Tibial artery (tissue), 4 donors: Measurements from ENCODE around the gene HOGA1.
"Not testable (repeated sequence)": the region's sequence is repeated elsewhere in the genome, so short reads cannot be mapped to it uniquely, and the experiment has no call there.

Experiments used
- DNase-seq, 2 donors: peaks; one replicate each; pipeline ENCODE4 v3.0.0-alpha.2; 2019
- H3K27ac ChIP-seq, 2 donors: fragments of 200-600 bp; sonication (generic) in 1 of 2; 1 replicate in 1 of 2; 2 replicates in 1 of 2; pipeline ENCODE4 v1.5.1; 2018 to 2019; ENCODE audit warnings: mild to moderate bottlenecking in 1 of 2
- H3K27me3 ChIP-seq, 2 donors: fragments of 200-600 bp; sonication (generic) in 1 of 2; one replicate each; pipeline versions ENCODE4 v1.5.1 to v1.6.0; 2016 to 2019
- H3K36me3 ChIP-seq, 3 donors: fragments of 200-600 bp; sonication (generic) in 2 of 3; one replicate each; pipeline ENCODE4 v1.5.1; 2016 to 2019; ENCODE audit warnings: mild to moderate bottlenecking in 2 of 3
- H3K4me1 ChIP-seq, 4 donors: fragments of 200-600 bp; sonication (generic) in 2 of 4; 1 replicate in 3 of 4; 2 replicates in 1 of 4; pipeline ENCODE4 v1.5.1; 2016 to 2019
- H3K4me3 ChIP-seq, 2 donors: fragments of 200-600 bp; sonication (generic) in 1 of 2; 1 replicate in 1 of 2; 2 replicates in 1 of 2; pipeline ENCODE4 v1.5.1; 2018 to 2019; ENCODE audit warnings: mild to moderate bottlenecking in 2 of 2
- H3K9me3 ChIP-seq, 3 donors: fragments of 200-600 bp; sonication (generic) in 1 of 3; one replicate each; pipeline ENCODE4 v1.5.1; 2016 to 2019
- CTCF ChIP-seq, 2 experiments: fragments of 200-600 bp in 1 of 2; fragments of 450-650 bp in 1 of 2; IDR thresholded peaks; one replicate each; pipeline ENCODE4 v1.5.1; 2017 to 2019; ENCODE audit warnings: antibody characterized with exemption in 2 of 2, mild to moderate bottlenecking in 1 of 2, moderate library complexity in 1 of 2
- intact Hi-C: fragments of 100-400 bp; cut with DNase I; formaldehyde crosslinking; loops from one replicate; pipeline ENCODE4 v1.15.0; 2023; ENCODE audit warnings: low total_unique reads

Gene HOGA1

GRCh38 chr10:97574374-97575126 lies 9.6 kb upstream of the HOGA1 start:
- Histone ChIP-seq H3K27ac (peak overlapping the region; percentile 40 to 46), H3K4me3 (no peak overlapping the region), H3K36me3 (peaks cover 0 to 22% (median 17%) of the 10 kb centered on the region in 3 donors), H3K4me1 (peaks cover 0 to 41% (median 28%) of the 10 kb centered on the region in 4 donors), H3K9me3 (no peaks in the 10 kb centered on the region), H3K27me3 (no peaks in the 10 kb centered on the region)
- intact Hi-C loops, result no loop called here
- TF ChIP-seq CTCF (IDR thresholded peaks at IDR 0.05), result no peak
- DNase-seq, result peak in 1 of 2 donors; percentile 80

- H3K4me1 ChIP-seq, result peaks cover 0 to 41% (median 28%) of the 10 kb centered on the region in 4 donors
- no peak overlapping the region for H3K4me3 ChIP-seq
- no peak for DNase-seq
- H3K36me3 ChIP-seq, result peaks cover 0 to 16% (median 10%) of the 10 kb centered on the region in 3 donors
- H3K9me3 ChIP-seq, result no peaks in the 10 kb centered on the region
- H3K27ac ChIP-seq, result peak overlapping the region in 1 of 2 donors; percentile 46
- intact Hi-C loops, result no loop called here
- H3K27me3 ChIP-seq, result no peaks in the 10 kb centered on the region
- TF ChIP-seq CTCF (IDR thresholded peaks at IDR 0.05), result no peak
Observed at GRCh38 chr10:97575127-97575668, 9.0 kb upstream of the HOGA1 start.

- H3K27me3 ChIP-seq, intact Hi-C loops, H3K9me3 ChIP-seq, H3K27ac ChIP-seq, H3K36me3 ChIP-seq, H3K4me3 ChIP-seq, DNase-seq: not testable (repeated sequence)
- peaks cover 0 to 40% (median 26%) of the 10 kb centered on the region in 4 donors for H3K4me1 ChIP-seq
Observed at GRCh38 chr10:97576487-97576886, 7.7 kb upstream of the HOGA1 start.

- TF ChIP-seq CTCF (IDR thresholded peaks at IDR 0.05), result no peak
- peaks cover 0 to 30% (median 17%) of the 10 kb centered on the region in 4 donors for H3K4me1 ChIP-seq
- intact Hi-C loops, result no loop called here
- H3K4me3 ChIP-seq, result no peak overlapping the region
- no peak for DNase-seq
- H3K9me3 ChIP-seq, result no peaks in the 10 kb centered on the region
- no peak overlapping the region for H3K27ac ChIP-seq
- H3K27me3 ChIP-seq, result no peaks in the 10 kb centered on the region
- H3K36me3 ChIP-seq, result no peaks in the 10 kb centered on the region
Observed at GRCh38 chr10:97577701-97578100, 6.5 kb upstream of the HOGA1 start.

- no peak for DNase-seq
- no peak overlapping the region for H3K27ac ChIP-seq
- intact Hi-C loops, result no loop called here
- peaks cover 0 to 24% (median 12%) of the 10 kb centered on the region in 4 donors for H3K4me1 ChIP-seq
- TF ChIP-seq CTCF (IDR thresholded peaks at IDR 0.05), result no peak
- peak overlapping the region; percentile 23 to 28 for H3K4me3 ChIP-seq
- H3K9me3 ChIP-seq, result no peaks in the 10 kb centered on the region
- no peaks in the 10 kb centered on the region for H3K36me3 ChIP-seq
- no peaks in the 10 kb centered on the region for H3K27me3 ChIP-seq
Observed at GRCh38 chr10:97578171-97578844, 5.9 kb upstream of the HOGA1 start.
